IMR-90 (cell line): Measurements from ENCODE around the gene BEX1. TPM values are rescaled to one million over a fixed set of nuclear protein-coding genes. Genes with fewer than 3 reads are reported as not detected.

ENCODE experiments used
- ATAC-seq: fragments of 200-7000 bp; cut with Tn5 transposase; 2 replicates; pipeline ENCODE4 v1.9.1; 2020; ENCODE audit warnings: low read depth, mild to moderate bottlenecking, moderate library complexity
- BruUV-seq: library from RNA; stranded (reverse); fragments of 400-500 nt; replicated peaks from 2 replicates; lab custom pipeline; 2021; lab: Mats Ljungman, UMichigan
- CTCF ChIA-PET: fragments of 300-600 bp; formaldehyde crosslinking; extraction: SDS; loops from one replicate; lab custom pipeline; 2021; ENCODE audit warnings: antibody characterized with exemption; lab: Yijun Ruan, JAX
- POLR2A ChIA-PET: fragments of 300-600 bp; sonication (Branson Sonifier 250); formaldehyde crosslinking; loops from one replicate; lab custom pipeline; 2022; ENCODE audit warnings: antibody characterized with exemption; ENCODE audit not compliant: unreplicated experiment; lab: Charles Lee
- DNase-seq: peaks from one replicate; pipeline ENCODE4 v3.0.0; 2013
- H2AFZ ChIP-seq: replicated peaks from 2 replicates; pipeline ENCODE3; 2013; ENCODE audit warnings: low read length, mild to moderate bottlenecking; ENCODE audit not compliant: poor library complexity
- H2AK5ac ChIP-seq: 2 replicates; pipeline ENCODE4 v1.6.1; 2013; ENCODE audit warnings: low read depth, low read length, inconsistent platforms
- H2AK9ac ChIP-seq: replicated peaks from 2 replicates; pipeline ENCODE3; 2013; ENCODE audit warnings: mild to moderate bottlenecking, low read depth, low read length, moderate library complexity; ENCODE audit not compliant: poor library complexity
- H2BK120ac ChIP-seq: 2 replicates; pipeline ENCODE4 v1.6.1; 2013; ENCODE audit warnings: low read depth, low read length, inconsistent platforms
- H2BK15ac ChIP-seq: 3 replicates; pipeline ENCODE4 v1.6.1; 2013; ENCODE audit warnings: low read depth, low read length, inconsistent platforms
- H2BK20ac ChIP-seq: 2 replicates; pipeline ENCODE4 v1.6.1; 2013; ENCODE audit warnings: low read depth, mild to moderate bottlenecking, inconsistent platforms, low read length, moderate library complexity
- H2BK5ac ChIP-seq: 2 replicates; pipeline ENCODE4 v1.6.1; 2013; ENCODE audit warnings: mild to moderate bottlenecking, low read depth, low read length, inconsistent platforms; ENCODE audit not compliant: poor library complexity, severe bottlenecking
- H3K14ac ChIP-seq: replicated peaks from 2 replicates; pipeline ENCODE4 v1.6.1; 2013; ENCODE audit warnings: low read depth, low read length, inconsistent platforms
- H3K18ac ChIP-seq: 2 replicates; pipeline ENCODE4 v1.6.1; 2013; ENCODE audit warnings: low read depth, low read length, control low read depth
- H3K23ac ChIP-seq: 2 replicates; pipeline ENCODE4 v1.6.1; 2013; ENCODE audit warnings: low read depth, low read length, inconsistent platforms
- H3K27ac ChIP-seq: 2 replicates; pipeline ENCODE4 v1.5.1; 2013; ENCODE audit warnings: mild to moderate bottlenecking, control low read depth, low read length; ENCODE audit not compliant: insufficient read depth
- H3K27me3 ChIP-seq: 2 replicates; pipeline ENCODE4 v1.6.1; 2013; ENCODE audit warnings: low read length; ENCODE audit not compliant: control insufficient read depth, insufficient read depth
- H3K36me3 ChIP-seq: 2 replicates; pipeline ENCODE4 v1.6.1; 2013; ENCODE audit warnings: low read length, mixed read lengths; ENCODE audit not compliant: control insufficient read depth, insufficient read depth
- H3K4ac ChIP-seq: 2 replicates; pipeline ENCODE4 v1.6.1; 2013; ENCODE audit warnings: low read depth, low read length, inconsistent platforms
- H3K4me1 ChIP-seq: 2 replicates; pipeline ENCODE4 v1.6.1; 2013; ENCODE audit warnings: low read length, mixed read lengths; ENCODE audit not compliant: control insufficient read depth, insufficient read depth
- H3K4me2 ChIP-seq: 2 replicates; pipeline ENCODE4 v1.6.1; 2013; ENCODE audit warnings: low read depth, mild to moderate bottlenecking, control low read depth, low read length, moderate library complexity
- H3K4me3 ChIP-seq: 2 replicates; pipeline ENCODE4 v1.5.1; 2013; ENCODE audit warnings: low read depth, mild to moderate bottlenecking, control low read depth, low read length, moderate library complexity; ENCODE audit not compliant: insufficient read depth
- H3K56ac ChIP-seq: 2 replicates; pipeline ENCODE4 v1.6.1; 2013; ENCODE audit warnings: low read length, inconsistent platforms; ENCODE audit not compliant: insufficient read depth; ENCODE audit errors: extremely low read depth
- H3K79me1 ChIP-seq, 2 experiments: 2 replicates each; pipeline ENCODE4 v1.6.1; 2013; ENCODE audit warnings: low read length in 2 of 2, inconsistent platforms in 1 of 2, low read depth in 1 of 2
- H3K9ac ChIP-seq: 2 replicates; pipeline ENCODE4 v1.6.1; 2013; ENCODE audit warnings: low read depth, low read length, control low read depth
- H3K9me1 ChIP-seq: 2 replicates; pipeline ENCODE4 v1.6.1; 2013; ENCODE audit warnings: low read length, inconsistent platforms; ENCODE audit not compliant: insufficient read depth
- H3K9me3 ChIP-seq: 2 replicates; pipeline ENCODE4 v1.6.1; 2013; ENCODE audit warnings: low read length; ENCODE audit not compliant: control insufficient read depth, insufficient read depth
- H4K20me1 ChIP-seq: 2 replicates; pipeline ENCODE4 v1.6.1; 2013; ENCODE audit warnings: low read length, inconsistent platforms; ENCODE audit not compliant: insufficient read depth
- H4K5ac ChIP-seq: 2 replicates; pipeline ENCODE4 v1.6.1; 2013; ENCODE audit warnings: mild to moderate bottlenecking, low read depth, low read length, control low read depth
- H4K8ac ChIP-seq, 2 experiments: 2 replicates each; pipeline ENCODE4 v1.6.1; 2013; ENCODE audit warnings: low read depth in 2 of 2, low read length in 2 of 2, control low read depth in 1 of 2, inconsistent platforms in 1 of 2
- H4K91ac ChIP-seq: 2 replicates; pipeline ENCODE4 v1.6.1; 2013; ENCODE audit warnings: low read depth, low read length, inconsistent platforms; ENCODE audit not compliant: insufficient read depth
- BHLHE40 ChIP-seq: fragments of 150-350 bp; IDR thresholded peaks from 2 replicates; pipeline ENCODE4 v1.6.1; 2016; ENCODE audit warnings: mild to moderate bottlenecking, low read depth, low read length
- CEBPB ChIP-seq: IDR thresholded peaks from 2 replicates; pipeline ENCODE4 v1.6.1; 2012; ENCODE audit warnings: low read depth, low read length, improper control_type of control experiment
- CHD1 ChIP-seq: IDR thresholded peaks from 2 replicates; pipeline ENCODE4 v1.6.1; 2012; ENCODE audit warnings: low read depth, low read length, improper control_type of control experiment
- FOS ChIP-seq: fragments of 150-350 bp; IDR thresholded peaks from 2 replicates; pipeline ENCODE4 v1.6.1; 2016; ENCODE audit warnings: low read depth, low read length
- MAFK ChIP-seq: IDR thresholded peaks from 2 replicates; pipeline ENCODE4 v1.6.1; 2012; ENCODE audit warnings: low read depth, low read length, improper control_type of control experiment
- MAZ ChIP-seq: IDR thresholded peaks from 2 replicates; pipeline ENCODE4 v1.6.1; 2012; ENCODE audit warnings: low read depth, mild to moderate bottlenecking, low read length, improper control_type of control experiment, moderate library complexity, borderline replicate concordance
- MXI1 ChIP-seq: IDR thresholded peaks from 2 replicates; pipeline ENCODE4 v1.6.1; 2012; ENCODE audit warnings: low read depth, mild to moderate bottlenecking, low read length, moderate library complexity, borderline replicate concordance
- NFE2L2 ChIP-seq: fragments of 150-350 bp; IDR thresholded peaks from 2 replicates; pipeline ENCODE4 v1.6.1; 2016; ENCODE audit warnings: low read depth, mild to moderate bottlenecking, low read length
- POLR2A ChIP-seq: IDR thresholded peaks from 2 replicates; pipeline ENCODE4 v1.6.1; 2012; ENCODE audit warnings: mild to moderate bottlenecking, low read depth, low read length
- RAD21 ChIP-seq: IDR thresholded peaks from 2 replicates; pipeline ENCODE4 v1.6.1; 2012; ENCODE audit warnings: low read length, improper control_type of control experiment
- RCOR1 ChIP-seq: IDR thresholded peaks from 2 replicates; pipeline ENCODE4 v1.6.1; 2012; ENCODE audit warnings: mild to moderate bottlenecking, low read length, improper control_type of control experiment; ENCODE audit not compliant: insufficient replicate concordance
- RFX5 ChIP-seq: IDR thresholded peaks from 2 replicates; pipeline ENCODE4 v1.8.0; 2012; ENCODE audit warnings: low read depth, mild to moderate bottlenecking, low read length, moderate library complexity
- SMC3 ChIP-seq: fragments of 150-350 bp; IDR thresholded peaks from 2 replicates; pipeline ENCODE4 v1.6.1; 2016; ENCODE audit warnings: low read depth, mild to moderate bottlenecking, antibody characterized with exemption, low read length, moderate library complexity
- WGBS, 2 experiments: methylation state at CpG; one replicate each; pipeline versions ENCODE4 v1.1.5 to v1.1.7; 2013; ENCODE audit warnings: missing lambda C conversion rate in 2 of 2; ENCODE audit not compliant: insufficient read length in 1 of 2; ENCODE audit errors: extremely low coverage in 2 of 2; 5-methylcytosine and 5-hydroxymethylcytosine counted together
- dilution Hi-C: fragments of 300-500 bp; cut with HindIII; formaldehyde crosslinking; loops from one replicate; pipeline ENCODE4 v1.14.3; 2018; ENCODE audit warnings: low sequenced_read_pairs; ENCODE audit not compliant: unreplicated experiment
- in situ Hi-C: fragments of 300-500 bp; cut with MboI; formaldehyde crosslinking; loops from 3 replicates; pipeline ENCODE4 v1.14.3; 2019; ENCODE audit warnings: low sequenced_read_pairs, inconsistent platforms, mixed read lengths
- intact Hi-C: fragments of 100-400 bp; cut with micrococcal nuclease; formaldehyde crosslinking; loops from 2 replicates; pipeline ENCODE4 v1.10.0; 2022
- polyA plus RNA-seq, 3 experiments: library from polyadenylated mRNA; depleted of rRNA; stranded (reverse); fragments of >200 nt; gene quantifications; 2 replicates each; pipeline ENCODE4 v1.2.3, GENCODE V29; 2012; ENCODE audit warnings: low replicate concordance in 1 of 3
- total RNA-seq: library from RNA; depleted of rRNA; stranded (reverse); fragments of >200 nt; gene quantifications from 2 replicates; pipeline ENCODE4 v1.2.3, GENCODE V29; 2012
- TF ChIP-seq, protein P1 (sequence below): fragments of 150-350 bp; IDR thresholded peaks from 2 replicates; pipeline ENCODE4 v1.6.1; 2016; ENCODE audit warnings: low read depth, mild to moderate bottlenecking, low read length, moderate library complexity, borderline replicate concordance
- TF ChIP-seq, protein P2 (sequence below): conservative IDR thresholded peaks from 2 replicates; pipeline ENCODE4 v1.5.1; 2012; ENCODE audit warnings: mild to moderate bottlenecking, low read depth, low read length, improper control_type of control experiment
- TF ChIP-seq, protein P3 (sequence below): fragments of 150-350 bp; IDR thresholded peaks from 2 replicates; pipeline ENCODE4 v1.6.1; 2017; ENCODE audit warnings: mild to moderate bottlenecking, antibody characterized with exemption, low read length, low read depth

The BEX1 gene
- total and polyA plus RNA-seq, 2 of the 4 experiments (the other 2 are of a cell fraction) = 0.18 to 0.27 TPM

DNA sequence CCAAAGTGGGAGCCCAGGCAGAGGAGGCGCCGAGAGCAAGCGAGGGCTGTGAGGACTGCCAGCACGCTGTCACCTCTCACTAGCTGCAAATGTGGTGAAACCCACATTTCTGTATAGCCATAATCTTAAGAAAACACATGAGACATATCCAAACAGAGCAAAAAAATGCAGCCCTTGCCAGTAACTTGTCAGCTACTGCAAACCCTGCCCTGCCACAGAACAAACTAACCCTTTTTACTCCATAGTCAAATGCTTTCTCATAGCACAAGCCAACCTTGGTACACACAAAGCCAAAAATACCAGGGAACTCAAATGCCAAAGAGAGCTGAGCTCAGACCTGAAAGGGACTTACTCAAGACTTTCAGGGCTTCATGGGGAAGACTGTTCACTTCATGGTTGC is 43.9 kb upstream of the BEX1 start:
- Histone ChIP-seq H3K4ac (no peak overlapping the region), H2BK5ac (no peak overlapping the region), H3K79me1 (no peaks in the 10 kb centered on the region), H3K9me3 (peaks cover 4% of the 10 kb centered on the region; the same call in 1 of the 2 replicates), H3K23ac (no peak overlapping the region), H3K27ac (no peak overlapping the region), H2BK15ac (no peak overlapping the region), H2AK9ac (no peak overlapping the region), H3K18ac (no peak overlapping the region), H2AFZ (no peak overlapping the region), H4K5ac (no peak overlapping the region), H2BK120ac (no peak overlapping the region), H2BK20ac (no peak overlapping the region), H3K14ac (no peak overlapping the region), H3K9me1 (no peaks in the 10 kb centered on the region), H4K20me1 (no peaks in the 10 kb centered on the region), H3K36me3 (no peaks in the 10 kb centered on the region), H3K4me3 (no peak overlapping the region), H3K27me3 (no peaks in the 10 kb centered on the region), H4K8ac (no peak overlapping the region), H3K56ac (no peak overlapping the region), H3K4me2 (no peak overlapping the region), H3K9ac (no peak overlapping the region), H2AK5ac (no peak overlapping the region), H4K91ac (no peak overlapping the region), H3K4me1 (no peaks in the 10 kb centered on the region)
- POLR2A ChIA-PET = no interaction called here
- CTCF ChIA-PET = no interaction called here
- dilution Hi-C loops = no loop called here
- no peak for ATAC-seq
- no TSS peak for BruUV-seq
- no peak for DNase-seq
- intact Hi-C loops = no loop called here
- in situ Hi-C loops = no loop called here
- no peak for TF ChIP-seq CEBPB
- TF ChIP-seq MXI1 = no peak
- TF ChIP-seq, protein P1, sequence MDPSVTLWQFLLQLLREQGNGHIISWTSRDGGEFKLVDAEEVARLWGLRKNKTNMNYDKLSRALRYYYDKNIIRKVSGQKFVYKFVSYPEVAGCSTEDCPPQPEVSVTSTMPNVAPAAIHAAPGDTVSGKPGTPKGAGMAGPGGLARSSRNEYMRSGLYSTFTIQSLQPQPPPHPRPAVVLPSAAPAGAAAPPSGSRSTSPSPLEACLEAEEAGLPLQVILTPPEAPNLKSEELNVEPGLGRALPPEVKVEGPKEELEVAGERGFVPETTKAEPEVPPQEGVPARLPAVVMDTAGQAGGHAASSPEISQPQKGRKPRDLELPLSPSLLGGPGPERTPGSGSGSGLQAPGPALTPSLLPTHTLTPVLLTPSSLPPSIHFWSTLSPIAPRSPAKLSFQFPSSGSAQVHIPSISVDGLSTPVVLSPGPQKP = no peak
- no peak for TF ChIP-seq MAZ
- TF ChIP-seq POLR2A = no peak
- no peak for TF ChIP-seq SMC3
- TF ChIP-seq, protein P2, sequence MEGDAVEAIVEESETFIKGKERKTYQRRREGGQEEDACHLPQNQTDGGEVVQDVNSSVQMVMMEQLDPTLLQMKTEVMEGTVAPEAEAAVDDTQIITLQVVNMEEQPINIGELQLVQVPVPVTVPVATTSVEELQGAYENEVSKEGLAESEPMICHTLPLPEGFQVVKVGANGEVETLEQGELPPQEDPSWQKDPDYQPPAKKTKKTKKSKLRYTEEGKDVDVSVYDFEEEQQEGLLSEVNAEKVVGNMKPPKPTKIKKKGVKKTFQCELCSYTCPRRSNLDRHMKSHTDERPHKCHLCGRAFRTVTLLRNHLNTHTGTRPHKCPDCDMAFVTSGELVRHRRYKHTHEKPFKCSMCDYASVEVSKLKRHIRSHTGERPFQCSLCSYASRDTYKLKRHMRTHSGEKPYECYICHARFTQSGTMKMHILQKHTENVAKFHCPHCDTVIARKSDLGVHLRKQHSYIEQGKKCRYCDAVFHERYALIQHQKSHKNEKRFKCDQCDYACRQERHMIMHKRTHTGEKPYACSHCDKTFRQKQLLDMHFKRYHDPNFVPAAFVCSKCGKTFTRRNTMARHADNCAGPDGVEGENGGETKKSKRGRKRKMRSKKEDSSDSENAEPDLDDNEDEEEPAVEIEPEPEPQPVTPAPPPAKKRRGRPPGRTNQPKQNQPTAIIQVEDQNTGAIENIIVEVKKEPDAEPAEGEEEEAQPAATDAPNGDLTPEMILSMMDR = no peak
- TF ChIP-seq RAD21 = no peak
- TF ChIP-seq RCOR1 = no peak
- TF ChIP-seq BHLHE40 = no peak
- TF ChIP-seq MAFK = no peak
- TF ChIP-seq NFE2L2 = no peak
- TF ChIP-seq CHD1 = no peak
- TF ChIP-seq FOS = no peak
- no peak for TF ChIP-seq RFX5
- TF ChIP-seq, protein P3, sequence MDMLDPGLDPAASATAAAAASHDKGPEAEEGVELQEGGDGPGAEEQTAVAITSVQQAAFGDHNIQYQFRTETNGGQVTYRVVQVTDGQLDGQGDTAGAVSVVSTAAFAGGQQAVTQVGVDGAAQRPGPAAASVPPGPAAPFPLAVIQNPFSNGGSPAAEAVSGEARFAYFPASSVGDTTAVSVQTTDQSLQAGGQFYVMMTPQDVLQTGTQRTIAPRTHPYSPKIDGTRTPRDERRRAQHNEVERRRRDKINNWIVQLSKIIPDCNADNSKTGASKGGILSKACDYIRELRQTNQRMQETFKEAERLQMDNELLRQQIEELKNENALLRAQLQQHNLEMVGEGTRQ = no peak
- WGBS, 2 experiments = no CpG with 5 or more reads among the region's 4 CpGs
